Right ventricle myocardium superior (tissue), 1 donor: ENCODE data around the gene ZFP64. TPM values are rescaled to one million over a fixed set of nuclear protein-coding genes. Genes with fewer than 3 reads are reported as not detected.
A peak's percentile ranks its signal among the peaks of the same experiment; 100 is the strongest.
"Not testable (repeated sequence)": the region's sequence is repeated elsewhere in the genome, so short reads cannot be mapped to it uniquely, and the experiment has no call there.

Source experiments
- ATAC-seq: fragments of 200-7000 bp; cut with Tn5 transposase; one replicate; pipeline ENCODE4 v1.9.1; 2020; ENCODE audit warnings: mild to moderate bottlenecking; ENCODE audit not compliant: poor library complexity
- DNase-seq: peaks from one replicate; pipeline ENCODE4 v3.0.0-alpha.2; 2020
- intact Hi-C: fragments of 100-400 bp; cut with DNase I; formaldehyde crosslinking; loops from one replicate; pipeline ENCODE4 v1.11.2; 2022
- total RNA-seq: library from RNA; stranded (reverse); fragmentation: NEBNext Ultra II Directional; extraction: Animal tissue kit (Norgen Biotek cat#: 25700); gene quantifications from one replicate; pipeline ENCODE4 v1.2.1, GENCODE V29; 2021
- donor health status: DM: no; HTN: yes; CAD: no; lungs with severe emphysema.

Gene ZFP64
- total RNA-seq, 1 donor from 2014 or later, result 7.9 TPM

DNA sequence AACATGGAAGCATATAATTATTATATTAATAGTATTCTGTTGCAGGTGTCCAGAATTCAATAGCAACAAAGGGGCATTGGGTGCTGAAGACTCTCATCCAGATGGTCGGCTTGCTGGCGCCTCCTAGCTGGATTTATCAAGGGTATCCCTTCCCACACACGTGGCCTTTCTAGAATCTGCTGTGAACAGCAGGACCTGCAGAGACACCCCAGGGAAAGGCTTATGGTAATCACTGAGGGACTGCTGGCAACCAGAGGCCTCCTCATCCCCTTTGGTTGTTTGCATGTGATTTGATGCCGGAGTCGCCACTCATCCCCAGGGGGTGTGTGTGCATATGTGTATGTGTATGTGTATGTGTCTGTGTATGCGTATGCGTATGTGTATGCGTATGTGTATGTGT is 20.6 kb downstream of the ZFP64 start:
- ATAC-seq (no peak), DNase-seq (no peak)
- intact Hi-C loops, result no loop called here

GRCh38 chr20:52168116-52168515 is 23.5 kb downstream of the ZFP64 start:
- DNase-seq, result no peak
- intact Hi-C loops, result no loop called here
- no peak for ATAC-seq

- DNase-seq, result no peak
- ATAC-seq, result no peak
- intact Hi-C loops, result no loop called here
Observed at GRCh38 chr20:52167232-52167840, 24.2 kb downstream of the ZFP64 start.

- no peak for ATAC-seq
Observed at GRCh38 chr20:52166150-52166549, 25.4 kb downstream of the ZFP64 start.

GRCh38 chr20:52160621-52161204 is 30.9 kb downstream of the ZFP64 start:
- ATAC-seq (no peak), DNase-seq (no peak)
- intact Hi-C loops, result no loop called here

More at GRCh38 chr20:52166150-52166549, 25.4 kb downstream of the ZFP64 start:
- intact Hi-C loops, result no loop called here
- DNase-seq, result no peak

DNA sequence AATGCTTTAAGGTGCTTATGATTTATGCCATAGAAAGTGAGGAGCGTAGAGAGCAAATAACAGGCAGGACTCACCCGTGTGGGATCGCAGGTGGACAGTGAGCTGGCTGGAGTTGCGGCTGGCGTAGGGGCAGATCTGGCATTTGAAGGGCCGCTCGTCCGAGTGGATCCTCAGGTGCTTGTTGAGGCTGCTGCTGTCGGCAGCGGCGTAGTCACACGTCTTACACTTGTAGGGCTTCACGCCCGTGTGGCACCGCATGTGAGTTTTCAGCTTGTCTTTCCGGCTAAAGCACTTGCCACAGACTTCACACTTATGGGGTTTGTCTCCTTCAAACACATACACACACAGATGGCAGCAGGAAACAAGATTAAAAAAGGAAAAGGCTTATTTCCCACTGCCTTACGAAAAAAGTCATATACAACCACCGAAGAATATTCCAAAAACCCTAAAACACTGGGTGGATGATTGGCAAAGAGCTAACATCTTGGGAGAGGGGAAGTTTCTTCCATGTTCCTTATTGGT is 31.5 kb downstream of the ZFP64 start:
- DNase-seq (no peak), ATAC-seq (no peak)
- intact Hi-C loops, result no loop called here

DNA sequence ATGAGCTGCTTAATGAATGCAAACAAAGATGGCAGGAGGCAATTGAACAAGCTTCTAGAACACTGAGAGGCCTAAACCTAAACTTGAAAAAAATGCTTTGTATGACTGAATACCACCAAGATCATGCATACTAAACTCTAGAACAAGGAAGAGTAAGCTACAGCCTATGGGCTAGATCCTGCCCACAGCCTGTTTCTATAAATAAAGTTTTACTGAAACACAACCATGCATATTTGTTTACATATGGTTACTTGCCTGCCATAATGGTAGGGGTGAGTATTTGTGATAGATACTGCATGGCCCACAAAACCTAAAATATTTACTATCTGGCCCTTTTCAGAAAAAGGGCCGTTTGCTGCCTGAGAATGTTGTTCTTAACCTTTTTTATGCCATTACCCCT is 37.0 kb downstream of the ZFP64 start:
- DNase-seq (no peak), ATAC-seq (no peak)
- intact Hi-C loops, result no loop called here

GRCh38 chr20:52153896-52154295 is 37.7 kb downstream of the ZFP64 start:
- intact Hi-C loops, result no loop called here
- DNase-seq, result no peak
- ATAC-seq, result no peak

GRCh38 chr20:52152921-52153320 is 38.7 kb downstream of the ZFP64 start:
- intact Hi-C loops, result no loop called here
- DNase-seq (no peak), ATAC-seq (no peak)

- intact Hi-C loops, result no loop called here
- no peak for DNase-seq
- no peak for ATAC-seq
Observed at GRCh38 chr20:52152416-52152815, 39.2 kb downstream of the ZFP64 start.

- intact Hi-C loops, result no loop called here
- DNase-seq (no peak), ATAC-seq (peak; percentile 52)
Observed at GRCh38 chr20:52150440-52151258, 40.9 kb downstream of the ZFP64 start.

GRCh38 chr20:52145587-52145986 is 46.0 kb downstream of the ZFP64 start:
- DNase-seq, result no peak
- intact Hi-C loops, result no loop called here
- ATAC-seq, result no peak

DNA sequence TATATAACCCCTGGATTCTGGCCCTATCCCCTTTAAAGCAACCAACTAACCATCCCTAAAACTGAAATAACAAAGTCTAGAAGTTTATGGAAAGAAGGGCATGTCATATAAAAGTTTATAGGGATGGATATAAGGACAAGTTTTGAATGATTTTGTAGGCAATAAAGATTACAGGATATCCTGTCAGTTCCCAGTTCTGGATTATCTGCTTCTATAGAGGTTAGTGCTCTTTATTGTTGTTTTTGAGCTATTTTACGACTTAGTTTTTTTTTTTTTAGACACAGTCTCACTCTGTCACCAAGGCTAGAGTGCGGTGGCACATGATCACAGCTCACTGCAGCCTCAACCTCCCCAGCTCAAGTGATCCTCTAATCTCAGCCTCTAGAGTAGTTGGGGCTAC is 48.3 kb downstream of the ZFP64 start:
- ATAC-seq (no peak), DNase-seq (no peak)
- intact Hi-C loops, result no loop called here

- no peak for ATAC-seq
- intact Hi-C loops, result no loop called here
- DNase-seq, result no peak
Observed at GRCh38 chr20:52142757-52143156, 48.8 kb downstream of the ZFP64 start.

- no peak for ATAC-seq
- intact Hi-C loops, result no loop called here
Observed at GRCh38 chr20:52139986-52140385, 51.6 kb downstream of the ZFP64 start.

DNA sequence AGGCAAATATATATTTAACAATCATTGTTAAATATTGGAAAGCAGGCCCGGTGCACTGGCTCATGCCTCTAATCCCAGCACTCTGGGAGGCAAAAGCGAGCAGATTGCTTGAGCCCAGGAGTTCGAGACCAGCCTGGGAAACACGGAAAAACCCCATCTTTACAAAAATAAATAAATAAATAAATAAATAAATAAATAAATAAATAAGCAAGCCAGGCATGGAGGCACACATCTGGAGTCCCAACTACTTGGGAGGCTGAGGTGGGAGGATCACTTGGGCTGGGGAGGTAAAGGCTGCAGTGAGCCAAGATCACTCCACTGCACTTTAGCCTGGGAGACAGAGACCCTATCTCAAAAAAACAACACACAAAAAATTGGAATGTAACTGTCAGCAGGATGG is 53.7 kb downstream of the ZFP64 start:
- ATAC-seq, result no peak
- intact Hi-C loops, result no loop called here
- DNase-seq, result no peak

More at GRCh38 chr20:52139986-52140385, 51.6 kb downstream of the ZFP64 start:
- no peak for DNase-seq

DNA sequence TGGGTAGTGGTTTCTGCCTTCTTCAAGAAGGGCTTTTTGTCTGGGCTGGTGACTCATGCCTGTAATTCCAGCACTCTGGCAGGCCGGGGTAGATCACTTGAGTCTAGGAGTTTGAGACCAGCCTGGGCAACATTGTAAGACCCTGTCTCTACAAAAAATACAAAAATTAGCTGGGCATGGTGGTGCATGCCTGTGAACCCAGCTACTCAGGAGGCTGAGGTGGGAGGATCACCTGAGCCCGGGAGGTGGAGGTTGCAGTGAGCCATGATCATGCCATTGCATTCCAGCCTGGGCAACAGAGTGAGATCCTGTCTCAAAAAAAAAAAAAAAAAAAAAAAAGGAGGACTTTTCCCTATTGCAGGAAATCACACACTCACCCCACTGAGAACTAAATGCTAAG is 57.9 kb downstream of the ZFP64 start:
- ATAC-seq, DNase-seq, intact Hi-C loops: not testable (repeated sequence)

- no peak for ATAC-seq
- intact Hi-C loops, result no loop called here
- no peak for DNase-seq
Observed at GRCh38 chr20:52132337-52132736, 59.2 kb downstream of the ZFP64 start.

GRCh38 chr20:52131048-52131643 is 60.4 kb downstream of the ZFP64 start:
- DNase-seq (no peak), ATAC-seq (no peak)
- intact Hi-C loops, result no loop called here
